Kidney (tissue), 22 donors: ENCODE results near the gene NCKIPSD. TPM values are rescaled to one million over a fixed set of nuclear protein-coding genes. Genes with fewer than 3 reads are reported as not detected.
"Not testable (repeated sequence)": the region's sequence is repeated elsewhere in the genome, so short reads cannot be mapped to it uniquely, and the experiment has no call there.

ENCODE experiments used
- DNase-seq, 5 donors: peaks; one replicate each; pipeline ENCODE4 v3.0.0-alpha.2; 2013 to 2020
- FAIRE-seq: peaks from 2 replicates; lab custom pipeline; 2012; peaks lifted over from hg19 to GRCh38; lab: Jason Lieb, UNC
- H3K27ac ChIP-seq, 2 donors: one replicate each; pipeline ENCODE4 v1.7.0; 2013; ENCODE audit warnings: low read depth in 2 of 2, low read length in 2 of 2, inconsistent platforms in 1 of 2
- H3K27me3 ChIP-seq: one replicate; pipeline ENCODE4 v1.7.1; 2013; ENCODE audit warnings: low read length, inconsistent platforms; ENCODE audit not compliant: control insufficient read depth, insufficient read depth
- H3K36me3 ChIP-seq, 3 donors: one replicate each; pipeline versions ENCODE4 v1.7.0 to v1.7.1; 2013; ENCODE audit warnings: low read length in 3 of 3, control low read depth in 1 of 3, inconsistent platforms in 1 of 3; ENCODE audit not compliant: insufficient read depth in 3 of 3, control insufficient read depth in 2 of 3
- H3K4me1 ChIP-seq, 3 donors: one replicate each; pipeline versions ENCODE4 v1.7.0 to v1.7.1; 2013; ENCODE audit warnings: low read length in 3 of 3, inconsistent platforms in 1 of 3, low read depth in 1 of 3; ENCODE audit not compliant: control insufficient read depth in 2 of 3, insufficient read depth in 2 of 3
- H3K4me3 ChIP-seq, 3 donors: one replicate each; pipeline versions ENCODE4 v1.7.0 to v1.8.1; 2013; ENCODE audit warnings: low read length in 3 of 3, control low read depth in 1 of 3, inconsistent platforms in 1 of 3
- H3K9ac ChIP-seq, 3 donors: one replicate each; pipeline versions ENCODE4 v1.7.0 to v1.7.1; 2013; ENCODE audit warnings: low read length in 3 of 3, control low read depth in 1 of 3, inconsistent platforms in 1 of 3
- H3K9me3 ChIP-seq, 3 donors: one replicate each; pipeline versions ENCODE4 v1.7.0 to v1.7.1; 2013; ENCODE audit warnings: low read length in 3 of 3, control low read depth in 1 of 3, inconsistent platforms in 1 of 3; ENCODE audit not compliant: control insufficient read depth in 2 of 3, insufficient read depth in 1 of 3
- CTCF ChIP-seq: IDR thresholded peaks from 3 replicates; pipeline ENCODE4 v1.5.1; 2012; ENCODE audit warnings: mild to moderate bottlenecking, moderate library complexity, borderline replicate concordance; ENCODE audit not compliant: insufficient read depth; ENCODE audit errors: extremely low read depth
- intact Hi-C: fragments of 100-400 bp; cut with DNase I; formaldehyde crosslinking; loops from one replicate; pipeline ENCODE4 v1.11.1; 2022
- long read RNA-seq, 10 donors: library from polyadenylated mRNA in 1 of 10; unstranded in 1 of 10; transcript quantifications; one replicate each; pipeline ENCODE4 v2.0.0 and lab custom pipeline, GENCODE V29; 2021 to 2026
- polyA plus RNA-seq: library from polyadenylated mRNA; stranded (reverse); fragments of 350-450 nt; fragmentation: Illumina TruSeq; extraction: RNeasy Lipid Tissue Mini Kit (QIAGEN cat#74804); gene quantifications from one replicate; pipeline ENCODE4 v1.2.3, GENCODE V29; 2014; ENCODE audit warnings: low read depth, low replicate concordance; ENCODE audit not compliant: insufficient read depth
- total RNA-seq: library from RNA; stranded (reverse); fragmentation: NEBNext Ultra II Directional; extraction: Animal tissue kit (Norgen Biotek cat#: 25700); gene quantifications from one replicate; pipeline ENCODE4 v1.2.1, GENCODE V29; 2021
- donor health status: control.
- donor health status: control.
- donor health status: control.
- donor health status: control.
- donor health status: control.
- donor health status: DM: yes; HTN: yes; CAD: no.
- donor health status: Normal renal cell carcinoma (clear cell type).

The NCKIPSD gene
- total RNA-seq = 31.2 TPM
- polyA plus RNA-seq = 24.0 TPM
- long read RNA-seq, donor 1, partial matches to known transcripts = 0 of 2 reads
- long read RNA-seq, donor 1, other reads (novel, unspliced or antisense) = 0 of 2 reads
- long read RNA-seq, donor 2, partial matches to known transcripts = 0 of 2 reads
- long read RNA-seq, donor 2, other reads (novel, unspliced or antisense) = 0 of 2 reads
- long read RNA-seq, donor 3, partial matches to known transcripts = 0 of 1 reads
- long read RNA-seq, donor 3, other reads (novel, unspliced or antisense) = 0 of 1 reads
- long read RNA-seq, donor 4, partial matches to known transcripts = 0 of 4 reads
- long read RNA-seq, donor 4, other reads (novel, unspliced or antisense) = 0 of 4 reads
- long read RNA-seq, donor 5, partial matches to known transcripts = 0 of 1 reads
- long read RNA-seq, donor 5, other reads (novel, unspliced or antisense) = 0 of 1 reads
- long read RNA-seq, donor 6, partial matches to known transcripts = 0 of 1 reads
- long read RNA-seq, donor 6, other reads (novel, unspliced or antisense) = 0 of 1 reads
- long read RNA-seq, donor 7, transcript NCKIPSD-204 (13 exons, 2,925 nt) = major isoform, 12 of 29 reads
- long read RNA-seq, donor 7, partial matches to known transcripts = 9 of 29 reads
- long read RNA-seq, donor 7, other reads (novel, unspliced or antisense) = 4 of 29 reads
- long read RNA-seq, donor 8, partial matches to known transcripts = 10 of 13 reads
- long read RNA-seq, donor 8, other reads (novel, unspliced or antisense) = 0 of 13 reads
- long read RNA-seq, donor 9 = 0 reads
- long read RNA-seq, donor 10, partial matches to known transcripts = 0 of 3 reads
- long read RNA-seq, donor 10, other reads (novel, unspliced or antisense) = 0 of 3 reads

GRCh38 chr3:48685603-48686511 lies at the start of gene NCKIPSD:
NCKIPSD (minus strand) TSS chr3:48685915; CDS start chr3:48685807, 108 bp downstream.
- peaks cover 14 to 34% (median 31%) of the 10 kb centered on the region in 3 donors for H3K36me3 ChIP-seq
- intact Hi-C loops = no loop called here
- DNase-seq (peak; percentile 90 to 96 (median 93)), FAIRE-seq (no peak)
- H3K9ac ChIP-seq = peak within 1 kb of the TSS; percentile 54 to 88 (median 80)
- H3K4me1 ChIP-seq = peaks cover 0 to 23% (median 13%) of the 10 kb centered on the region in 3 donors
- peak within 1 kb of the TSS; percentile 87 to 88 for H3K27ac ChIP-seq
- peak; percentile 82 for TF ChIP-seq CTCF
- peak within 1 kb of the TSS; percentile 76 to 86 (median 77) for H3K4me3 ChIP-seq
- H3K27me3 ChIP-seq = no peaks in the 10 kb centered on the region
- H3K9me3 ChIP-seq = no peaks in the 10 kb centered on the region

GRCh38 chr3:48735075-48735767 lies 49.5 kb upstream of the NCKIPSD start:
- FAIRE-seq, H3K9ac ChIP-seq, H3K4me3 ChIP-seq, H3K27me3 ChIP-seq, H3K9me3 ChIP-seq, H3K36me3 ChIP-seq, intact Hi-C loops, H3K27ac ChIP-seq: not testable (repeated sequence)
- peaks cover 0 to 21% (median 16%) of the 10 kb centered on the region in 3 donors for H3K4me1 ChIP-seq
- DNase-seq = peak in 2 of 5 donors; percentile 22 to 59

- H3K27ac ChIP-seq, H3K4me3 ChIP-seq, H3K9ac ChIP-seq, FAIRE-seq, H3K27me3 ChIP-seq, intact Hi-C loops, H3K36me3 ChIP-seq, H3K9me3 ChIP-seq: not testable (repeated sequence)
- H3K4me1 ChIP-seq = peaks cover 0 to 15% (median 12%) of the 10 kb centered on the region in 3 donors
- DNase-seq = peak in 1 of 5 donors; percentile 37
Observed at GRCh38 chr3:48734541-48734940, 48.8 kb upstream of the NCKIPSD start.

- peaks cover 0 to 10% (median 7%) of the 10 kb centered on the region in 3 donors for H3K4me1 ChIP-seq
- H3K9ac ChIP-seq, H3K27ac ChIP-seq, H3K27me3 ChIP-seq, DNase-seq, H3K36me3 ChIP-seq, H3K9me3 ChIP-seq, FAIRE-seq, H3K4me3 ChIP-seq, intact Hi-C loops: not testable (repeated sequence)
Observed at GRCh38 chr3:48733752-48734518, 48.2 kb upstream of the NCKIPSD start.
